LNCAP (cell line): ENCODE data around the gene PTCHD1.

Experiments
- TF ChIP-seq, protein P1 (sequence below): fragments of 450-650 bp; IDR thresholded peaks from 2 replicates; pipeline ENCODE4 v1.5.1; 2017; ENCODE audit warnings: mild to moderate bottlenecking

PTCHD1 gene

DNA sequence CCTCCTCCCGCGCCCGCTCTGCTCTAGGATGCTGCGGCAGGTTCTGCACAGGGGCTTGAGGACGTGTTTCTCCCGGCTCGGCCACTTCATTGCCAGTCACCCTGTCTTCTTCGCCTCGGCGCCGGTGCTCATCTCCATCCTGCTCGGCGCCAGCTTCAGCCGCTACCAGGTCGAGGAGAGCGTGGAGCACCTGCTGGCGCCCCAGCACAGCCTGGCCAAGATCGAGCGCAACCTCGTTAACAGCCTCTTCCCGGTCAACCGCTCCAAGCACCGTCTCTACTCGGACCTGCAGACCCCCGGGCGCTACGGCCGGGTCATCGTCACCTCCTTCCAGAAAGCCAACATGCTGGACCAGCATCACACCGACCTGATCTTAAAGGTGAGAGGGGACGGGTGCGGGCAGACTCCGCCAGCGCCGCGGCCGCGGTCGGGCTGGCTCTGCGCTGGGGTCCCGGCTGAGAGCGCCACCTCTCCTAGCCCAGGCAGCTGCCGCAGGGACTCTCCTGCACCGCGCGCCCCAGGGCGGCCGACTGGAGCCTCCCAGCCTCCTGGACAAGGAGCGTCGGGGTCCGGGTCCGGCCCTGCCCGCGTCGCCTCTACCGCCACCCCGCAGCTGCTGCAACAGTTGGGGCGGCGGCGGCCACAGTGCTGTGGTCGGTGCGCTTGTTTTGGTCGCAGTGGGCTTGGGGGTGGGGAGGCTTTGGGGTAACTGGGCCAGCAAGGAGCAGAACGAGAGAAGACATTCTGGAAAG, at the start of gene PTCHD1:
Gene PTCHD1 (plus strand): TSS at position 2 of the 752 bp plus-strand sequence. CDS start 27 bp downstream, at position 29.
- TF ChIP-seq, protein P1, sequence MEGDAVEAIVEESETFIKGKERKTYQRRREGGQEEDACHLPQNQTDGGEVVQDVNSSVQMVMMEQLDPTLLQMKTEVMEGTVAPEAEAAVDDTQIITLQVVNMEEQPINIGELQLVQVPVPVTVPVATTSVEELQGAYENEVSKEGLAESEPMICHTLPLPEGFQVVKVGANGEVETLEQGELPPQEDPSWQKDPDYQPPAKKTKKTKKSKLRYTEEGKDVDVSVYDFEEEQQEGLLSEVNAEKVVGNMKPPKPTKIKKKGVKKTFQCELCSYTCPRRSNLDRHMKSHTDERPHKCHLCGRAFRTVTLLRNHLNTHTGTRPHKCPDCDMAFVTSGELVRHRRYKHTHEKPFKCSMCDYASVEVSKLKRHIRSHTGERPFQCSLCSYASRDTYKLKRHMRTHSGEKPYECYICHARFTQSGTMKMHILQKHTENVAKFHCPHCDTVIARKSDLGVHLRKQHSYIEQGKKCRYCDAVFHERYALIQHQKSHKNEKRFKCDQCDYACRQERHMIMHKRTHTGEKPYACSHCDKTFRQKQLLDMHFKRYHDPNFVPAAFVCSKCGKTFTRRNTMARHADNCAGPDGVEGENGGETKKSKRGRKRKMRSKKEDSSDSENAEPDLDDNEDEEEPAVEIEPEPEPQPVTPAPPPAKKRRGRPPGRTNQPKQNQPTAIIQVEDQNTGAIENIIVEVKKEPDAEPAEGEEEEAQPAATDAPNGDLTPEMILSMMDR = no peak

DNA sequence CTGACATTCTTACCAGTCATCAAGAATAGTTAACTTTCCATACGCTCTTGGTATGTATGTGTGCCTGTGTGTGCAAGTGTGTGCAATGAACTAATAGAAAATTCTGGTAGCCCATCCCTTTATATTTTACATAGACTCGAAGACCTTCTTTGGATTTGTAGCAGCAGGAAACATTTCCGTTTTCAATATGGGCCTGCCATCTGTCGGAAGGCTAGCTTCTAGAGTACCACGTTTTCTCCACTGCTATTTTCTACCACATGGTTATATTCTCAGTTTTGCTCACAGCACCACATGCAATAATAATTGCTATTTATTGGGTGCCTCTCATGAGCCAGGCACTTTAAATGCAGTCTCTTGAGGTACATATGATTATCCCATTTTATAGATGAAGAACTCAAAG, 47.9 kb upstream of the PTCHD1 start:
- TF ChIP-seq, protein P1 = no peak

DNA sequence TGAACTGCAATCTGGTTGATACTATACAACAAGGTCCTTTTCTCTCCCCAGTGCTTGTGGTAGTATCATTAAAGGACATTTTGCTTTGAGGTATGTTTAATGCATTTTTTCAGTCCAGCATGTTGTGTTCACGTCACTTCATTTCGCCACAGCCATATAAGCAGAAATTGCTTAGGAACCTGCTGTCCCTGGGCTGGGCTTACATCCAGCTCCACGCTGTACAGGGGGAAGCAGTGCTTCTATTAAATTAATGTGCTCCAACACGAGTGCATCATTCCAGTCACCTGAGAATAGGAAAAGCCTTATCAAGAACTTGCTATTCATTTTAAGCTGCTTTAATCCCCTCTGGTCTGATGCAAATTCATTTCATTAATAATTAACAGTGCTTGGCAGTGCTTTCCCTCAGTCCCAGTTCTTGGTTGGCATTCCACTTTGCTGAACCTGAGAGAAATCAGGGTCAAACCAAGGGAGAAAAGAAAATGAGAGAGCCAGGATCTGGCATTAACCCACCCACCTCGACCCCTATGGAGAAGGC, 47.4 kb upstream of the PTCHD1 start:
- TF ChIP-seq, protein P1 = no peak

DNA sequence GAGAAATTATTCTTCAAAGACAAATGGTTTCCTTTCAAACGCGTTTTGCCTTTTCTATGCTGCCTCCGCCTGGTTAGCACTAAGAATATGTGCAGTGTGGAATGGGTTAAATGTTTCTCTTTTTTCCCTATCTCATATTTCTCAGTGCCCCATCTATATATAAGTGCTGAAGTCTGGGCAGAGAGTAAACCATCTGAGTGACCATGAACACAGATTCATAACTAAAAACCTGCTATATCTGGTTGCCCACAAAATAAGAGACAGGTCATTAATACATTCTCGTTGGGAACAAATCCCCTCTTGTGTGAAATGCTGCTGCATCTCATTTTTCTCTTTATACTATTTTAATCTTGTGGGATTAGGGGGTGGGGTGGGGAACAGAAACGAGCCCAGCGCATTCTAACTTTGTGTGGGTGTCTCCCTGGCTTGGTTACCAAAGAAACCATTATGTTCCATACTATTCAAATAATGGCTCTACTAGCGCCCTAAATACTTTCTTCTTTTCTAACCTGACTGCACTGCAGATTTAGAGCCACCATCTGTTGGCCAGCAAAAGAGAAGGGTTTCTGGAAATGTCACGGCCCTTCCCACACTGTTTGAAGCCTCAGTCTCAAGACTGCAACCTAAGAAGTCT, 42.2 kb upstream of the PTCHD1 start:
- TF ChIP-seq, protein P1 = no peak

DNA sequence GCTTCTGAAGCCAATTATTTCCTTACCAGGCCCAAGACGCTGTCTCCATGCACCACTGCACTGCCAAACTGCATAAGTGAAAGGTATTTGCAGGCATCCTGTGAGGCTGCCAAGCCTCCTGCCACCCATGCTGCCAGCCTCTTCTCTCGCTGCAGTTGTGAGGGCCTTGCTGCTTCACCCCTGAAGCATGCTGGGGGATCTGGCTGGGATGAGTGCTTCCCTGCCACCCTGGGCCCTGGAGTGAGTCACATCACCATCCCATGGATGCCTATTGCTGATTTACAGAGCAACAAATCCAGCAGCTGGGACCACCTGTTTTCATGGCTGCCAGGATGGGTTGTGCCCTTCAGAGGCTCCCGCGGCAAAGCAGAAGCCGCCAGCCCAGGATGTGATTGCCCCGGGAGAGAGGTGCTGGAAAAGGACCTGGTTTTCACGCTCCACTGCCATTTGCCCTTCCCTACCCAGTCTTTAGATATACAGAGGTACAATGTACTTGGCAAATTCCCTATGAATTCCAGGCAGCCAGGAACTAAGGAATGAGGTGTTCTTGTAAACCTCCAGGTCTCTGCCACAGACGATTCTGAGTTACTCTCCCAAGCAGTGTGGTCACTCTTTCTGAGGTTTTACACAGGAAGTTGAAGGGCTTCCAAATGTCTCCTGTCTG, 41.5 kb upstream of the PTCHD1 start:
- TF ChIP-seq, protein P1 = no peak

DNA sequence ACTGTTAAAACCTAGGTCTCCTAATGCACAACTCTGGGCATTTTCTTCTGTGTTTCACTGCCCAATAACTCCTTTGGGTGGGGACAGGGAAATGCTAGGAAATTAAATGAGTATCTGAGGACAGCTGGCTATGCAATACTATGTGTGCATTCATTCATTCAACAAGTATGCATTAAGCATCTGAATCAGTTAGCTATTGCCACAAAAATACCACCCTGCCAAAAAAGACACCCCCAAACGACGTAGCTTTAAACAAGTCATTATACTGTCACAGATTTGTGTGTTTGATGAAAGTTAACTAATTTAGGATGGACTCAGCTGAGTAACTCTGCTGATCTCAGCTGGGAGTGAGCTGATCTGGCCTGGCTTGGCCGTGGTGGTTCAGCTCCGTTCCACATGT, 29.8 kb upstream of the PTCHD1 start:
- TF ChIP-seq, protein P1 = no peak

DNA sequence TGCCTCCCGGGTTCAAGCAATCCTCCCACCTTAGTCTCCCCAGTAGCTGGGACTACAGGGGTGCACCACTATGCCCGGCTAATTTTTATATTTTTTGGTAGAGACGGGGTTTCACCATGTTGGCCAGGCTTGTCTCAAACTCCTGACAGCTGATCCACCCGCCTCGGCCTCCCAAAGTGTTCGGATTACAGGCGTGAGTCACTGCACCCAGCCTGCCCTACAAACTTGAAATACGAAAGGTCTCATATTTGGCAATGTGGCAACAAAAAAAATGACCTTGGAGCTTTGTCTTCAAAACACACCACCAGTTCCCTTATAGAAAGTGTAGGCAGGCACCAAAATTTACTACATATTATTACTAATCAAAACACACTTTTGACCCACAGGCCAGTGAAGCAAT, 22.9 kb upstream of the PTCHD1 start:
- TF ChIP-seq, protein P1 = no peak
